H1 (cell line): ENCODE data around the gene JPT1. TPM values are rescaled to one million over a fixed set of nuclear protein-coding genes. Genes with fewer than 3 reads are reported as not detected.

Source experiments
- ATF2 ChIP-seq: IDR thresholded peaks from 2 replicates; pipeline ENCODE4 v1.6.1; 2012; ENCODE audit warnings: low read length, inconsistent platforms
- CHD7 ChIP-seq: fragments of 300-600 bp; sonication (generic); IDR thresholded peaks from 2 replicates; pipeline ENCODE4 v1.7.1; 2012; ENCODE audit warnings: low read length, moderate library complexity, mild to moderate bottlenecking, inconsistent platforms; ENCODE audit not compliant: insufficient replicate concordance
- CREB1 ChIP-seq: IDR thresholded peaks from 2 replicates; pipeline ENCODE4 v1.6.1; 2012; ENCODE audit warnings: inconsistent platforms
- EZH2 ChIP-seq: fragments of 200-600 bp; sonication (generic); IDR thresholded peaks from 2 replicates; pipeline ENCODE4 v1.7.1; 2012; ENCODE audit warnings: low read depth, mild to moderate bottlenecking, moderate library complexity, low read length, inconsistent platforms; ENCODE audit not compliant: severe bottlenecking
- NANOG ChIP-seq: IDR thresholded peaks from 2 replicates; pipeline ENCODE4 v1.6.1; 2011; ENCODE audit warnings: low read length, low read depth, mild to moderate bottlenecking, inconsistent platforms; ENCODE audit not compliant: insufficient read depth, poor library complexity, severe bottlenecking
- ZNF274 ChIP-seq: IDR thresholded peaks from 2 replicates; pipeline ENCODE4 v1.7.0; 2012; ENCODE audit warnings: low read length, borderline replicate concordance; ENCODE audit errors: extremely low read depth
- polyA plus RNA-seq, 7 experiments: library from polyadenylated mRNA; depleted of rRNA in 3 of 7; stranded (reverse) in 5 of 7; unstranded in 2 of 7; fragments of >200 nt in 5 of 7; fragments of 200-250 nt in 2 of 7; gene quantifications; 1 replicate in 5 of 7; 2 replicates in 1 of 7; 4 replicates in 1 of 7; pipeline versions ENCODE4 v1.2.1 to v1.2.3, GENCODE V29; 2011 to 2013; ENCODE audit warnings: missing spikeins in 2 of 7, mixed read lengths in 2 of 7
- total RNA-seq: library from RNA; stranded (reverse); fragmentation: NEBNext Ultra II Directional; extraction: Animal tissue kit (Norgen Biotek cat#: 25700); gene quantifications from 2 replicates; pipeline ENCODE4 v1.2.1, GENCODE V29; 2021

Gene JPT1
- total and polyA plus RNA-seq, 2 of the 8 experiments (the other 6 are each of a cell fraction or from before 2014, with no cell fraction given), result 154 to 369 TPM

- TF ChIP-seq ZNF274, result no peak
- no peak for TF ChIP-seq CREB1
- no peak for TF ChIP-seq NANOG
- no peak for TF ChIP-seq CHD7
- TF ChIP-seq EZH2, result no peak
- TF ChIP-seq ATF2, result no peak
Observed at GRCh38 chr17:75159196-75160031, 5.1 kb upstream of the JPT1 start (continued).
